GM12878 (cell line): ENCODE results near the gene GANC. TPM values are rescaled to one million over a fixed set of nuclear protein-coding genes. Genes with fewer than 3 reads are reported as not detected.

Source experiments
- CHD2 ChIP-seq: IDR thresholded peaks from 2 replicates; pipeline ENCODE4 v1.6.1; 2011; ENCODE audit warnings: low read depth, low read length, improper control_type of control experiment, borderline replicate concordance
- CREB1 ChIP-seq: IDR thresholded peaks from 2 replicates; pipeline ENCODE4 v1.6.1; 2012; ENCODE audit warnings: low read depth, mild to moderate bottlenecking, inconsistent platforms
- HDGF ChIP-seq: fragments of 450-650 bp; IDR thresholded peaks from 2 replicates; pipeline ENCODE4 v1.6.1; 2016; ENCODE audit warnings: antibody characterized with exemption
- LARP7 ChIP-seq: fragments of 450-650 bp; IDR thresholded peaks from 2 replicates; pipeline ENCODE4 v1.6.1; 2017; ENCODE audit warnings: mild to moderate bottlenecking
- NBN ChIP-seq: fragments of 450-650 bp; IDR thresholded peaks from 2 replicates; pipeline ENCODE4 v1.6.1; 2016
- POLR2A ChIP-seq: IDR thresholded peaks from 2 replicates; pipeline ENCODE4 v1.6.1; 2011; ENCODE audit warnings: low read depth, mild to moderate bottlenecking, low read length
- RAD51 ChIP-seq: fragments of 450-650 bp; IDR thresholded peaks from 2 replicates; pipeline ENCODE4 v1.6.1; 2016; ENCODE audit warnings: moderate library complexity, mild to moderate bottlenecking, inconsistent platforms
- RUNX3 ChIP-seq: IDR thresholded peaks from 2 replicates; pipeline ENCODE4 v1.6.1; 2012; ENCODE audit warnings: low read length, inconsistent platforms
- TCF3 ChIP-seq: IDR thresholded peaks from 2 replicates; pipeline ENCODE4 v1.6.1; 2012; ENCODE audit warnings: low read depth, mild to moderate bottlenecking, low read length, borderline replicate concordance; ENCODE audit not compliant: insufficient read depth
- ZNF274 ChIP-seq: IDR thresholded peaks from one replicate; pipeline ENCODE4 v1.8.0; 2011; ENCODE audit not compliant: insufficient read length, insufficient read depth
- polyA plus RNA-seq, 11 experiments: library from polyadenylated mRNA; depleted of rRNA in 4 of 11; unstranded in 6 of 11; stranded (reverse) in 5 of 11; fragments of >200 nt; fragmentation: Nextera tagmentation in 4 of 11; fragmentation: Illumina TruSeq in 1 of 11; extraction: Ambion mirVana in 4 of 11; extraction: Trizol in 1 of 11; gene quantifications; 1 replicate in 1 of 11; 2 replicates in 10 of 11; pipeline versions ENCODE4 v1.2.1 to v1.2.3, GENCODE V29; 2011 to 2016; ENCODE audit warnings: inconsistent platforms in 2 of 11, missing spikeins in 2 of 11, low read depth in 1 of 11
- total RNA-seq, 4 experiments: library from RNA; depleted of rRNA in 3 of 4; stranded (reverse); fragments of >200 nt in 3 of 4; fragmentation: Illumina TruSeq in 1 of 4; extraction: Trizol in 1 of 4; gene quantifications; 2 replicates each; pipeline versions ENCODE4 v1.2.1 to v1.2.3, GENCODE V29; 2013 to 2021
- TF ChIP-seq, protein P1 (sequence below): IDR thresholded peaks from 2 replicates; pipeline ENCODE4 v1.6.1; 2011; ENCODE audit warnings: borderline replicate concordance, low read depth, mild to moderate bottlenecking, moderate library complexity, low read length; ENCODE audit not compliant: insufficient read depth, poor library complexity, severe bottlenecking
- TF ChIP-seq, protein P2 (sequence below): fragments of 450-650 bp; IDR thresholded peaks from 2 replicates; pipeline ENCODE4 v1.6.1; 2017; ENCODE audit warnings: mild to moderate bottlenecking, low read depth, inconsistent platforms; ENCODE audit not compliant: poor library complexity, severe bottlenecking
- TF ChIP-seq, protein P3 (sequence below): IDR thresholded peaks from 2 replicates; pipeline ENCODE4 v1.6.1; 2011; ENCODE audit warnings: mild to moderate bottlenecking, low read depth, low read length, moderate library complexity; ENCODE audit not compliant: insufficient replicate concordance
- TF ChIP-seq, protein P4 (sequence below): IDR thresholded peaks from 2 replicates; pipeline ENCODE4 v1.6.1; 2012; ENCODE audit warnings: low read depth, low read length, improper control_type of control experiment
- TF ChIP-seq, protein P5 (sequence below): fragments of 450-650 bp; IDR thresholded peaks from 2 replicates; pipeline ENCODE4 v1.6.1; 2014; ENCODE audit warnings: mild to moderate bottlenecking
- TF ChIP-seq, protein P6 (sequence below): IDR thresholded peaks from 2 replicates; pipeline ENCODE4 v1.6.1; 2012; ENCODE audit warnings: improper control_type of control experiment, low read depth, low read length; ENCODE audit not compliant: insufficient replicate concordance

GANC gene
- total and polyA plus RNA-seq, 10 of the 15 experiments (the other 5 are each of a cell fraction or from before 2014, with no cell fraction given) = 11.3 to 35.3 (median 23.0) TPM

DNA sequence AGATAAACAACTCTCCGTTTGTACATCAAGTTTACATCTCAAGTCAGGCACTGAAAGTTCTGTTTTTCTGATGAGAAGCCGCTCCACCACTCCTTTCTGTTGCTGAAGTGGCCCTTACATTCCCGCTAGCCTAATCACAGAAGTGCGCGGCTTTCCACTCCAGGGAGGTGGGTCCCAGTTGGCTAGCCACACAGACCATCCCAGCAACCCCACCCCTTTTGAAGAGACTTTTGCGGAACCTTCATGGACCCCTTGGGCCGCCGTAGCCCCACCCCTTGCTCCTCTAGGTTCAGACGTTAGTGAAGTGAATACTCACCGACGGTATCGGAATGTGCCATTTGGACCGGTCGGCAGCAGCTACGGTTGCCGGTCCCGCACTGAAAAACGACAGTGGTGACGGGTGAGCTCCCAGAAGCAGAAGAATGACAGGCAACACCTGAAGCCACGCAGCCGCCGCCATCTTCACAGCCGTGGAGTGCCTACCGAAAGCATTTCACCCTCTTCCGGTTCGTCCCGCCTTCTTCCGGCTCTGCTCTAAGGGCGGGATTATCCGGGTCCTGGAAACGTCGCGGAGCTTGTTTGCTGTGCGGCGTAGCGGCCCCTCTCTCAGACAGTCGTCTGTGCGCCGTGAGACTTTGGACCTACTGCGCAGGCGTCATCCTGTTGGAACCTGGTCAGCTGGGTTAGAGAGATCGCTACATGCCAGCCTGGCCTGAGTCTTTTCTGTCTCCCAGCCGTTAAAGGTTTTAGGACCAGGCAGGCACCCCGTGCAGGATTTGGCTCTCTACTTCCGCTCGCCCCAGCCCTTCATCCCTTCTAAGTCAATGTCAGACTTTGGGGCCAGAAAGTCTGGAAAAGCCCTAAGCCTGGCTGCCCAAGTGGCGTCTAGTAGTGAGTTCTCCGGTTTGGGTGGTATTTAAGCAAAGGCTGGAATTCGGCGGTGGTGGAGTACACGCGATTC lies at the start of gene GANC, which contains the start of gene TMEM87A (continued):
- TF ChIP-seq, protein P1, sequence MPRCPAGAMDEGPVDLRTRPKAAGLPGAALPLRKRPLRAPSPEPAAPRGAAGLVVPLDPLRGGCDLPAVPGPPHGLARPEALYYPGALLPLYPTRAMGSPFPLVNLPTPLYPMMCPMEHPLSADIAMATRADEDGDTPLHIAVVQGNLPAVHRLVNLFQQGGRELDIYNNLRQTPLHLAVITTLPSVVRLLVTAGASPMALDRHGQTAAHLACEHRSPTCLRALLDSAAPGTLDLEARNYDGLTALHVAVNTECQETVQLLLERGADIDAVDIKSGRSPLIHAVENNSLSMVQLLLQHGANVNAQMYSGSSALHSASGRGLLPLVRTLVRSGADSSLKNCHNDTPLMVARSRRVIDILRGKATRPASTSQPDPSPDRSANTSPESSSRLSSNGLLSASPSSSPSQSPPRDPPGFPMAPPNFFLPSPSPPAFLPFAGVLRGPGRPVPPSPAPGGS = peak; percentile 38
- TF ChIP-seq HDGF (peak; percentile 69; the same call in 1 of the 2 replicates), ZNF274 (no peak), CHD2 (no peak), LARP7 (0 out of 2 replicates have a peak, but pooled peaks have one; percentile 81), POLR2A (peak; percentile 99), RUNX3 (peak; percentile 67), TCF3 (peak; percentile 32; the same call in 1 of the 2 replicates), CREB1 (peak; percentile 66), NBN (peak; percentile 97), RAD51 (0 out of 2 replicates have a peak, but pooled peaks have one; percentile 9)
- TF ChIP-seq, protein P2, sequence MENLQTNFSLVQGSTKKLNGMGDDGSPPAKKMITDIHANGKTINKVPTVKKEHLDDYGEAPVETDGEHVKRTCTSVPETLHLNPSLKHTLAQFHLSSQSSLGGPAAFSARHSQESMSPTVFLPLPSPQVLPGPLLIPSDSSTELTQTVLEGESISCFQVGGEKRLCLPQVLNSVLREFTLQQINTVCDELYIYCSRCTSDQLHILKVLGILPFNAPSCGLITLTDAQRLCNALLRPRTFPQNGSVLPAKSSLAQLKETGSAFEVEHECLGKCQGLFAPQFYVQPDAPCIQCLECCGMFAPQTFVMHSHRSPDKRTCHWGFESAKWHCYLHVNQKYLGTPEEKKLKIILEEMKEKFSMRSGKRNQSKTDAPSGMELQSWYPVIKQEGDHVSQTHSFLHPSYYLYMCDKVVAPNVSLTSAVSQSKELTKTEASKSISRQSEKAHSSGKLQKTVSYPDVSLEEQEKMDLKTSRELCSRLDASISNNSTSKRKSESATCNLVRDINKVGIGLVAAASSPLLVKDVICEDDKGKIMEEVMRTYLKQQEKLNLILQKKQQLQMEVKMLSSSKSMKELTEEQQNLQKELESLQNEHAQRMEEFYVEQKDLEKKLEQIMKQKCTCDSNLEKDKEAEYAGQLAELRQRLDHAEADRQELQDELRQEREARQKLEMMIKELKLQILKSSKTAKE = peak; percentile 63
- TF ChIP-seq, protein P3, sequence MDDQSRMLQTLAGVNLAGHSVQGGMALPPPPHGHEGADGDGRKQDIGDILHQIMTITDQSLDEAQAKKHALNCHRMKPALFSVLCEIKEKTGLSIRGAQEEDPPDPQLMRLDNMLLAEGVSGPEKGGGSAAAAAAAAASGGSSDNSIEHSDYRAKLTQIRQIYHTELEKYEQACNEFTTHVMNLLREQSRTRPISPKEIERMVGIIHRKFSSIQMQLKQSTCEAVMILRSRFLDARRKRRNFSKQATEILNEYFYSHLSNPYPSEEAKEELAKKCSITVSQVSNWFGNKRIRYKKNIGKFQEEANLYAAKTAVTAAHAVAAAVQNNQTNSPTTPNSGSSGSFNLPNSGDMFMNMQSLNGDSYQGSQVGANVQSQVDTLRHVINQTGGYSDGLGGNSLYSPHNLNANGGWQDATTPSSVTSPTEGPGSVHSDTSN = no peak
- TF ChIP-seq, protein P4, sequence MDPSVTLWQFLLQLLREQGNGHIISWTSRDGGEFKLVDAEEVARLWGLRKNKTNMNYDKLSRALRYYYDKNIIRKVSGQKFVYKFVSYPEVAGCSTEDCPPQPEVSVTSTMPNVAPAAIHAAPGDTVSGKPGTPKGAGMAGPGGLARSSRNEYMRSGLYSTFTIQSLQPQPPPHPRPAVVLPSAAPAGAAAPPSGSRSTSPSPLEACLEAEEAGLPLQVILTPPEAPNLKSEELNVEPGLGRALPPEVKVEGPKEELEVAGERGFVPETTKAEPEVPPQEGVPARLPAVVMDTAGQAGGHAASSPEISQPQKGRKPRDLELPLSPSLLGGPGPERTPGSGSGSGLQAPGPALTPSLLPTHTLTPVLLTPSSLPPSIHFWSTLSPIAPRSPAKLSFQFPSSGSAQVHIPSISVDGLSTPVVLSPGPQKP = peak; percentile 47; the same call in 1 of the 2 replicates
- TF ChIP-seq, protein P5, sequence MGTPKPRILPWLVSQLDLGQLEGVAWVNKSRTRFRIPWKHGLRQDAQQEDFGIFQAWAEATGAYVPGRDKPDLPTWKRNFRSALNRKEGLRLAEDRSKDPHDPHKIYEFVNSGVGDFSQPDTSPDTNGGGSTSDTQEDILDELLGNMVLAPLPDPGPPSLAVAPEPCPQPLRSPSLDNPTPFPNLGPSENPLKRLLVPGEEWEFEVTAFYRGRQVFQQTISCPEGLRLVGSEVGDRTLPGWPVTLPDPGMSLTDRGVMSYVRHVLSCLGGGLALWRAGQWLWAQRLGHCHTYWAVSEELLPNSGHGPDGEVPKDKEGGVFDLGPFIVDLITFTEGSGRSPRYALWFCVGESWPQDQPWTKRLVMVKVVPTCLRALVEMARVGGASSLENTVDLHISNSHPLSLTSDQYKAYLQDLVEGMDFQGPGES = peak; percentile 43; the same call in 1 of the 2 replicates
- TF ChIP-seq, protein P6, sequence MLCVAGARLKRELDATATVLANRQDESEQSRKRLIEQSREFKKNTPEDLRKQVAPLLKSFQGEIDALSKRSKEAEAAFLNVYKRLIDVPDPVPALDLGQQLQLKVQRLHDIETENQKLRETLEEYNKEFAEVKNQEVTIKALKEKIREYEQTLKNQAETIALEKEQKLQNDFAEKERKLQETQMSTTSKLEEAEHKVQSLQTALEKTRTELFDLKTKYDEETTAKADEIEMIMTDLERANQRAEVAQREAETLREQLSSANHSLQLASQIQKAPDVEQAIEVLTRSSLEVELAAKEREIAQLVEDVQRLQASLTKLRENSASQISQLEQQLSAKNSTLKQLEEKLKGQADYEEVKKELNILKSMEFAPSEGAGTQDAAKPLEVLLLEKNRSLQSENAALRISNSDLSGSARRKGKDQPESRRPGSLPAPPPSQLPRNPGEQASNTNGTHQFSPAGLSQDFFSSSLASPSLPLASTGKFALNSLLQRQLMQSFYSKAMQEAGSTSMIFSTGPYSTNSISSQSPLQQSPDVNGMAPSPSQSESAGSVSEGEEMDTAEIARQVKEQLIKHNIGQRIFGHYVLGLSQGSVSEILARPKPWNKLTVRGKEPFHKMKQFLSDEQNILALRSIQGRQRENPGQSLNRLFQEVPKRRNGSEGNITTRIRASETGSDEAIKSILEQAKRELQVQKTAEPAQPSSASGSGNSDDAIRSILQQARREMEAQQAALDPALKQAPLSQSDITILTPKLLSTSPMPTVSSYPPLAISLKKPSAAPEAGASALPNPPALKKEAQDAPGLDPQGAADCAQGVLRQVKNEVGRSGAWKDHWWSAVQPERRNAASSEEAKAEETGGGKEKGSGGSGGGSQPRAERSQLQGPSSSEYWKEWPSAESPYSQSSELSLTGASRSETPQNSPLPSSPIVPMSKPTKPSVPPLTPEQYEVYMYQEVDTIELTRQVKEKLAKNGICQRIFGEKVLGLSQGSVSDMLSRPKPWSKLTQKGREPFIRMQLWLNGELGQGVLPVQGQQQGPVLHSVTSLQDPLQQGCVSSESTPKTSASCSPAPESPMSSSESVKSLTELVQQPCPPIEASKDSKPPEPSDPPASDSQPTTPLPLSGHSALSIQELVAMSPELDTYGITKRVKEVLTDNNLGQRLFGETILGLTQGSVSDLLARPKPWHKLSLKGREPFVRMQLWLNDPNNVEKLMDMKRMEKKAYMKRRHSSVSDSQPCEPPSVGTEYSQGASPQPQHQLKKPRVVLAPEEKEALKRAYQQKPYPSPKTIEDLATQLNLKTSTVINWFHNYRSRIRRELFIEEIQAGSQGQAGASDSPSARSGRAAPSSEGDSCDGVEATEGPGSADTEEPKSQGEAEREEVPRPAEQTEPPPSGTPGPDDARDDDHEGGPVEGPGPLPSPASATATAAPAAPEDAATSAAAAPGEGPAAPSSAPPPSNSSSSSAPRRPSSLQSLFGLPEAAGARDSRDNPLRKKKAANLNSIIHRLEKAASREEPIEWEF = no peak
